SK-N-SH treated with all-trans-retinoic acid at 6 μM for 48 hours (cell line): ENCODE data around the gene CLDN12.

Experiments
- CREB5 ChIP-seq: fragments of 250-450 bp; sonication (Bioruptor Pico); IDR thresholded peaks from 2 replicates; pipeline ENCODE4 v1.5.1; 2020; ENCODE audit warnings: low read depth, mild to moderate bottlenecking, moderate library complexity
- CSDC2 ChIP-seq: fragments of 250-450 bp; sonication (Bioruptor Pico); IDR thresholded peaks from 2 replicates; pipeline ENCODE4 v1.5.0; 2020; ENCODE audit warnings: mild to moderate bottlenecking, moderate library complexity
- OSR1 ChIP-seq: fragments of 250-450 bp; sonication (Bioruptor Pico); IDR thresholded peaks from 2 replicates; pipeline ENCODE4 v1.8.0; 2022; ENCODE audit warnings: moderate library complexity, mild to moderate bottlenecking, inconsistent platforms
- PATZ1 ChIP-seq: fragments of 250-450 bp; sonication (Bioruptor Pico); IDR thresholded peaks from 2 replicates; pipeline ENCODE4 v1.8.0; 2020; ENCODE audit warnings: mild to moderate bottlenecking, moderate library complexity, borderline replicate concordance
- POU6F1 ChIP-seq: fragments of 250-450 bp; sonication (Bioruptor Pico); IDR thresholded peaks from 2 replicates; pipeline ENCODE4 v1.8.0; 2021; ENCODE audit warnings: low read depth, mild to moderate bottlenecking, moderate library complexity, borderline replicate concordance
- TOX ChIP-seq: fragments of 250-450 bp; sonication (Bioruptor Pico); IDR thresholded peaks from 2 replicates; pipeline ENCODE4 v1.8.0; 2021; ENCODE audit warnings: mild to moderate bottlenecking, moderate library complexity, borderline replicate concordance
- TSHZ2 ChIP-seq: fragments of 250-450 bp; sonication (Bioruptor Pico); IDR thresholded peaks from 2 replicates; pipeline ENCODE4 v1.5.0; 2020; ENCODE audit warnings: mild to moderate bottlenecking, moderate library complexity
- ZC3H10 ChIP-seq: fragments of 250-450 bp; sonication (Bioruptor Pico); IDR thresholded peaks from 2 replicates; pipeline ENCODE4 v1.5.1; 2021; ENCODE audit warnings: mild to moderate bottlenecking, moderate library complexity
- ZFP3 ChIP-seq: fragments of 250-450 bp; sonication (Bioruptor Pico); IDR thresholded peaks from 2 replicates; pipeline ENCODE4 v1.5.0; 2020; ENCODE audit warnings: mild to moderate bottlenecking, moderate library complexity
- ZFP30 ChIP-seq: fragments of 450-650 bp; formaldehyde crosslinking; IDR thresholded peaks from 2 replicates; pipeline ENCODE4 v1.5.0; 2022; ENCODE audit warnings: mild to moderate bottlenecking, moderate library complexity
- ZNF70 ChIP-seq: fragments of 450-650 bp; formaldehyde crosslinking; IDR thresholded peaks from 2 replicates; pipeline ENCODE4 v1.5.0; 2020; ENCODE audit warnings: mild to moderate bottlenecking, moderate library complexity
- ZNF8 ChIP-seq: fragments of 450-650 bp; formaldehyde crosslinking; IDR thresholded peaks from 2 replicates; pipeline ENCODE4 v1.5.0; 2020; ENCODE audit warnings: mild to moderate bottlenecking, moderate library complexity

GRCh38 chr7:90403174-90404113 lies at the start of gene CLDN12:
- TF ChIP-seq ZFP30 (no peak), ZFP3 (CRISPR knock-in tag) (no peak), TSHZ2 (CRISPR knock-in tag) (peak; percentile 29; the same call in 1 of the 2 replicates), ZC3H10 (CRISPR knock-in tag) (no peak), CSDC2 (CRISPR knock-in tag) (no peak), ZNF70 (CRISPR knock-in tag) (no peak), OSR1 (CRISPR knock-in tag) (no peak), PATZ1 (CRISPR knock-in tag) (no peak), POU6F1 (CRISPR knock-in tag) (no peak), CREB5 (CRISPR knock-in tag) (no peak), ZNF8 (CRISPR knock-in tag) (no peak), TOX (CRISPR knock-in tag) (0 out of 2 replicates have a peak, but pooled peaks have one; percentile 55)
